Pancreas (tissue), 10 donors: ENCODE data around the gene HOMER2. TPM values are rescaled to one million over a fixed set of nuclear protein-coding genes. Genes with fewer than 3 reads are reported as not detected.

Experiments
- ATAC-seq, 4 donors: fragments of 200-7000 bp; cut with Tn5 transposase; one replicate each; pipeline versions ENCODE4 v1.8.0 to v1.9.1; 2020; ENCODE audit warnings: mild to moderate bottlenecking in 4 of 4, moderate library complexity in 4 of 4
- DNase-seq, 6 donors: peaks; one replicate each; pipeline ENCODE4 v3.0.0-alpha.2; 2020
- FAIRE-seq: peaks from 2 replicates; lab custom pipeline; 2012; peaks lifted over from hg19 to GRCh38; lab: Jason Lieb, UNC
- H3K27ac ChIP-seq, 4 donors: fragments of 200-600 bp; sonication (generic); 1 replicate in 3 of 4; 2 replicates in 1 of 4; pipeline versions ENCODE4 v1.5.0 to v1.8.0; 2020
- H3K27me3 ChIP-seq, 4 donors: fragments of 200-600 bp; one replicate each; pipeline ENCODE4 v1.8.0; 2021
- H3K36me3 ChIP-seq, 3 donors: fragments of 200-600 bp; sonication (generic) in 1 of 3; one replicate each; pipeline versions ENCODE4 v1.5.0 to v1.8.0; 2020 to 2021
- H3K4me1 ChIP-seq, 3 donors: fragments of 200-600 bp; one replicate each; pipeline ENCODE4 v1.8.0; 2021
- H3K4me3 ChIP-seq, 4 donors: fragments of 200-600 bp; sonication (generic) in 2 of 4; one replicate each; pipeline versions ENCODE4 v1.5.0 to v1.8.0; 2020 to 2021
- H3K9me3 ChIP-seq, 4 donors: fragments of 200-600 bp; one replicate each; pipeline ENCODE4 v1.8.0; 2021
- WGBS, 2 donors: extraction: QIAGEN DNeasy Blood & Tissue Kit; methylation state at CpG; one replicate each; pipeline ENCODE4 v1.1.7; 2013; 5-methylcytosine and 5-hydroxymethylcytosine counted together
- intact Hi-C, 3 donors: fragments of 100-400 bp; cut with DNase I; formaldehyde crosslinking; loops; one replicate each; pipeline versions ENCODE4 v1.11.1 to v1.14.2; 2022
- polyA plus RNA-seq, 2 donors: library from polyadenylated mRNA; stranded (reverse); fragments of 200-250 nt; gene quantifications; one replicate each; pipeline ENCODE4 v1.2.3, GENCODE V29; 2013
- total RNA-seq, 6 donors: library from RNA; stranded (reverse); fragmentation: NEBNext Ultra II Directional in 4 of 6; extraction: Animal tissue kit (Norgen Biotek cat#: 25700) in 4 of 6; gene quantifications; one replicate each; pipeline versions ENCODE4 v1.2.1 to v1.2.4, GENCODE V29; 2021 to 2023
- TF ChIP-seq, protein P1 (sequence below), 4 donors: fragments of 200-600 bp; sonication (generic) in 3 of 4; IDR thresholded peaks; one replicate each; pipeline versions ENCODE4 v1.5.0 to v1.8.0; 2021; ENCODE audit warnings: antibody characterized with exemption in 4 of 4
- donor health status: healthy with polysubstance abuse.
- donor health status: DM: no; HTN: no; CAD: no; lungs with moderate emphysema.
- donor health status: DM: no; HTN: no; CAD: no.
- donor health status: control.
- donor health status: control.
- donor health status: Bipolar disorder and iron deficiency.
- donor health status: DM: yes; HTN: yes; CAD: no.
- donor health status: DM: no; HTN: no; CAD: no.
- donor health status: DM: no; HTN: no; CAD: no.
- donor health status: DM: yes; HTN: yes; CAD: no.

The HOMER2 gene
- total and polyA plus RNA-seq, 8 donors = 76.8 to 180 (median 139) TPM

- no peak overlapping the region for H3K4me3 ChIP-seq
- TF ChIP-seq, protein P1, sequence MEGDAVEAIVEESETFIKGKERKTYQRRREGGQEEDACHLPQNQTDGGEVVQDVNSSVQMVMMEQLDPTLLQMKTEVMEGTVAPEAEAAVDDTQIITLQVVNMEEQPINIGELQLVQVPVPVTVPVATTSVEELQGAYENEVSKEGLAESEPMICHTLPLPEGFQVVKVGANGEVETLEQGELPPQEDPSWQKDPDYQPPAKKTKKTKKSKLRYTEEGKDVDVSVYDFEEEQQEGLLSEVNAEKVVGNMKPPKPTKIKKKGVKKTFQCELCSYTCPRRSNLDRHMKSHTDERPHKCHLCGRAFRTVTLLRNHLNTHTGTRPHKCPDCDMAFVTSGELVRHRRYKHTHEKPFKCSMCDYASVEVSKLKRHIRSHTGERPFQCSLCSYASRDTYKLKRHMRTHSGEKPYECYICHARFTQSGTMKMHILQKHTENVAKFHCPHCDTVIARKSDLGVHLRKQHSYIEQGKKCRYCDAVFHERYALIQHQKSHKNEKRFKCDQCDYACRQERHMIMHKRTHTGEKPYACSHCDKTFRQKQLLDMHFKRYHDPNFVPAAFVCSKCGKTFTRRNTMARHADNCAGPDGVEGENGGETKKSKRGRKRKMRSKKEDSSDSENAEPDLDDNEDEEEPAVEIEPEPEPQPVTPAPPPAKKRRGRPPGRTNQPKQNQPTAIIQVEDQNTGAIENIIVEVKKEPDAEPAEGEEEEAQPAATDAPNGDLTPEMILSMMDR (IDR thresholded peaks at IDR 0.05) = no peak
- WGBS, 2 donors = 88 to 100% methylated on average over 2 of the region's 2 CpGs
- FAIRE-seq = no peak
- no peak for ATAC-seq
- no peaks in the 10 kb centered on the region for H3K9me3 ChIP-seq
- no peak for DNase-seq
- peaks cover 0 to 5% (median 3%) of the 10 kb centered on the region in 3 donors for H3K36me3 ChIP-seq
- peaks cover 5 to 11% (median 7%) of the 10 kb centered on the region in 3 donors for H3K4me1 ChIP-seq
- H3K27me3 ChIP-seq = no peaks in the 10 kb centered on the region
- intact Hi-C loops = no loop called here
- no peak overlapping the region for H3K27ac ChIP-seq
Observed at GRCh38 chr15:82995076-82995475, 42.6 kb upstream of the HOMER2 start.

DNA sequence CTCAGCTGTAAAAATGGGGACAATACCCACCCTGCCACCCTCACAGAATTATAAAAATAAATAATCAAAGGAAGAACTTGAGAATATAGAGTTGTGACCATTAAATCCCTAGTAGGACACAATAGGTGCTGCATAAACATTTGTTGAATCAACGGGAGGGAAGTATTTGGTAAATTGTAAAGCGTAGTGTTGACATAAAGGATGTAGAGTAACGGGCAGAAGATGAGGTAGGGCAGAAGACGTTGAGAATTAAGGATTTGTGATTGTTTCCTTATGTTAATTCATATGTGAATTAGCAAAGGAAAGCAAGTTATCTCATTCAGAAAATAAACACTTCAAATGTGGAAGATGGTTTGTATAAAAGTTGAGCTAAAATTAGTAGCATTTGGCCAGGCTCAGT lies 40.6 kb upstream of the HOMER2 start:
- FAIRE-seq (no peak), DNase-seq (no peak), ATAC-seq (peak in 1 of 4 donors; percentile 12)
- Histone ChIP-seq H3K27ac (peak overlapping the region in 1 of 4 donors; percentile 17), H3K9me3 (no peaks in the 10 kb centered on the region), H3K36me3 (peaks cover 0 to 15% (median 3%) of the 10 kb centered on the region in 3 donors), H3K4me1 (peaks cover 5 to 7% (median 7%) of the 10 kb centered on the region in 3 donors), H3K27me3 (no peaks in the 10 kb centered on the region), H3K4me3 (no peak overlapping the region)
- intact Hi-C loops = no loop called here
- TF ChIP-seq, protein P1 (IDR thresholded peaks at IDR 0.05) = no peak
- 63 to 67% methylated on average over 4 of the region's 4 CpGs for WGBS, 2 donors

DNA sequence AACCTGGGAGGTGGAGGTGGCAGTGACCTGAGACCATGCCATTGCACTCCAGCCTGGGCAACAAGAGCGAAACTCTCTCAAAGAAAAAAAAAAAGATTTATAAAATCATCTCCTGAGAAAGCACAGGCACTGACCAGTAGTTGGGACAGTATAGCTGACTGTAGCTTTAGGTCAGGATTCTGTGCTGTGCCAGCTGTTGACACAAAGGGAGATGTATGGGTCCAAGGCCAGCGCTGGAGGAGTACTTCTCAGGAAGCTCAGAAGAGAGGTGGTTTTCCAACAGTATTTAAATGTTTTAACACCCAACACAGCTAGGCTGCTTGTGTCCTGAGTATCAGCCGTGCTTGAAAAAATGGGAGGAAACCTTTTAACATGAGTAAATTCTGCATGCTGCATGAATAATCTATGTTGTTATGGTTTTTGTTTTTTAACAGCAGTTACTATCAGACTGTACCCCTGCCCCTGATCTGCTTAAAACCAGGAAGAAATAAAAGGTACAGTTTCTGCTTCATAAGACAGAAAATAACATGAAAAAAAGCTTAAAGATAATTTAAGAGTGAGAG lies 40.0 kb upstream of the HOMER2 start:
- Histone ChIP-seq H3K4me3 (no peak overlapping the region), H3K27ac (peak overlapping the region in 2 of 4 donors; percentile 0 to 17), H3K4me1 (peaks cover 6 to 8% (median 8%) of the 10 kb centered on the region in 3 donors), H3K9me3 (no peaks in the 10 kb centered on the region), H3K27me3 (no peaks in the 10 kb centered on the region), H3K36me3 (peaks cover 0 to 15% (median 3%) of the 10 kb centered on the region in 3 donors)
- intact Hi-C loops = no loop called here
- FAIRE-seq (no peak), ATAC-seq (peak; percentile 40 to 90 (median 67)), DNase-seq (peak in 1 of 6 donors; percentile 35)
- 50 to 66% methylated on average over 3 of the region's 3 CpGs for WGBS, 2 donors
- TF ChIP-seq, protein P1 (IDR thresholded peaks at IDR 0.05) = no peak

DNA sequence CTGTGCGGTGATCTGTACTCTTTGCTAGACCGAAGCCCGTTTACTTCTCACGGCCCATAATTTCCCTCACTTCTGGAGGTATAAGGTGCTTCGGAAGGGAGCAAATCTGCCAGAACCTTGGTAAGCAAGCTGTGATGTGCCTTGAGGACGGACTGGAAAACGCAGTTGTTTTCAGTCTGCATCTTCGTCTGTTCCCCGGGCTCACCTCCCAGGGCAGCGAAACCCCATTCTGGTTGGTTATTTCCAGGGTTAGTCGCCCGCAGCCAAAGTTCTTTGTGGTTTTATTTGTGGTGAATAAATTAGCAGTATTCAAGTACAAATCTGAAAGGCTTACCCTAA lies 33.9 kb upstream of the HOMER2 start:
- peak overlapping the region; percentile 54 to 84 (median 73) for H3K4me3 ChIP-seq
- WGBS, 2 donors = 0% methylated on average over 12 of the region's 12 CpGs
- TF ChIP-seq, protein P1 (IDR thresholded peaks at IDR 0.05) = no peak
- H3K27ac ChIP-seq = peak overlapping the region; percentile 39 to 88 (median 76)
- no peak for DNase-seq
- no peaks in the 10 kb centered on the region for H3K9me3 ChIP-seq
- FAIRE-seq = no peak
- H3K36me3 ChIP-seq = peaks cover 0 to 15% (median 3%) of the 10 kb centered on the region in 3 donors
- ATAC-seq = peak in 3 of 4 donors; percentile 14 to 41 (median 37)
- H3K27me3 ChIP-seq = no peaks in the 10 kb centered on the region
- intact Hi-C loops = no loop called here
- peaks cover 9 to 16% (median 11%) of the 10 kb centered on the region in 3 donors for H3K4me1 ChIP-seq
